Pancreas (tissue), 10 donors: ENCODE results near the gene KREMEN1. TPM values are rescaled to one million over a fixed set of nuclear protein-coding genes. Genes with fewer than 3 reads are reported as not detected.
"Not testable (repeated sequence)": the region's sequence is repeated elsewhere in the genome, so short reads cannot be mapped to it uniquely, and the experiment has no call there.

Experiments used
- ATAC-seq, 4 donors: fragments of 200-7000 bp; cut with Tn5 transposase; one replicate each; pipeline versions ENCODE4 v1.8.0 to v1.9.1; 2020; ENCODE audit warnings: mild to moderate bottlenecking in 4 of 4, moderate library complexity in 4 of 4
- DNase-seq, 6 donors: peaks; one replicate each; pipeline ENCODE4 v3.0.0-alpha.2; 2020
- FAIRE-seq: peaks from 2 replicates; lab custom pipeline; 2012; peaks lifted over from hg19 to GRCh38; lab: Jason Lieb, UNC
- H3K27ac ChIP-seq, 4 donors: fragments of 200-600 bp; sonication (generic); 1 replicate in 3 of 4; 2 replicates in 1 of 4; pipeline versions ENCODE4 v1.5.0 to v1.8.0; 2020
- H3K27me3 ChIP-seq, 4 donors: fragments of 200-600 bp; one replicate each; pipeline ENCODE4 v1.8.0; 2021
- H3K36me3 ChIP-seq, 3 donors: fragments of 200-600 bp; sonication (generic) in 1 of 3; one replicate each; pipeline versions ENCODE4 v1.5.0 to v1.8.0; 2020 to 2021
- H3K4me1 ChIP-seq, 3 donors: fragments of 200-600 bp; one replicate each; pipeline ENCODE4 v1.8.0; 2021
- H3K4me3 ChIP-seq, 4 donors: fragments of 200-600 bp; sonication (generic) in 2 of 4; one replicate each; pipeline versions ENCODE4 v1.5.0 to v1.8.0; 2020 to 2021
- H3K9me3 ChIP-seq, 4 donors: fragments of 200-600 bp; one replicate each; pipeline ENCODE4 v1.8.0; 2021
- CTCF ChIP-seq, 4 donors: fragments of 200-600 bp; sonication (generic) in 3 of 4; IDR thresholded peaks; one replicate each; pipeline versions ENCODE4 v1.5.0 to v1.8.0; 2021; ENCODE audit warnings: antibody characterized with exemption in 4 of 4
- WGBS, 2 donors: extraction: QIAGEN DNeasy Blood & Tissue Kit; methylation state at CpG; one replicate each; pipeline ENCODE4 v1.1.7; 2013; 5-methylcytosine and 5-hydroxymethylcytosine counted together
- intact Hi-C, 3 donors: fragments of 100-400 bp; cut with DNase I; formaldehyde crosslinking; loops; one replicate each; pipeline versions ENCODE4 v1.11.1 to v1.14.2; 2022
- polyA plus RNA-seq, 2 donors: library from polyadenylated mRNA; stranded (reverse); fragments of 200-250 nt; gene quantifications; one replicate each; pipeline ENCODE4 v1.2.3, GENCODE V29; 2013
- total RNA-seq, 6 donors: library from RNA; stranded (reverse); fragmentation: NEBNext Ultra II Directional in 4 of 6; extraction: Animal tissue kit (Norgen Biotek cat#: 25700) in 4 of 6; gene quantifications; one replicate each; pipeline versions ENCODE4 v1.2.1 to v1.2.4, GENCODE V29; 2021 to 2023
- donor health status: healthy with polysubstance abuse.
- donor health status: DM: no; HTN: no; CAD: no; lungs with moderate emphysema.
- donor health status: DM: no; HTN: no; CAD: no.
- donor health status: control.
- donor health status: control.
- donor health status: Bipolar disorder and iron deficiency.
- donor health status: DM: yes; HTN: yes; CAD: no.
- donor health status: DM: no; HTN: no; CAD: no.
- donor health status: DM: no; HTN: no; CAD: no.
- donor health status: DM: yes; HTN: yes; CAD: no.

The KREMEN1 gene
- total and polyA plus RNA-seq, 8 donors, result 3.3 to 8.7 (median 4.5) TPM

GRCh38 chr22:29117799-29118477 lies 45.1 kb downstream of the KREMEN1 start:
- FAIRE-seq, result no peak
- ATAC-seq, result peak in 1 of 4 donors; percentile 56
- H3K27ac ChIP-seq, result no peak overlapping the region

GRCh38 chr22:29120098-29120912 lies 47.5 kb downstream of the KREMEN1 start:
- DNase-seq, H3K4me3 ChIP-seq, intact Hi-C loops, H3K27me3 ChIP-seq, FAIRE-seq, H3K36me3 ChIP-seq, H3K4me1 ChIP-seq, ATAC-seq, H3K9me3 ChIP-seq: not testable (repeated sequence)
- H3K27ac ChIP-seq, result peak overlapping the region in 1 of 4 donors; percentile 51
- WGBS, 2 donors, result 79 to 92% methylated on average over 6 of the region's 7 CpGs

More at GRCh38 chr22:29117799-29118477, 45.1 kb downstream of the KREMEN1 start:
- Histone ChIP-seq H3K9me3 (no peaks in the 10 kb centered on the region), H3K4me3 (no peak overlapping the region), H3K4me1 (no peaks in the 10 kb centered on the region), H3K27me3 (no peaks in the 10 kb centered on the region), H3K36me3 (no peaks in the 10 kb centered on the region)
- no peak for TF ChIP-seq CTCF (IDR thresholded peaks at IDR 0.05)
- no peak for DNase-seq
- intact Hi-C loops, result no loop called here
- WGBS, 2 donors, result 95 to 96% methylated on average over 6 of the region's 6 CpGs

GRCh38 chr22:29121124-29121523 lies 48.3 kb downstream of the KREMEN1 start:
- Histone ChIP-seq H3K4me1 (no peaks in the 10 kb centered on the region), H3K27me3 (no peaks in the 10 kb centered on the region), H3K36me3 (no peaks in the 10 kb centered on the region), H3K9me3 (no peaks in the 10 kb centered on the region), H3K4me3 (no peak overlapping the region), H3K27ac (peak overlapping the region in 1 of 4 donors; percentile 51)
- DNase-seq (no peak), ATAC-seq (peak in 2 of 4 donors; percentile 43 to 57), FAIRE-seq (no peak)
- intact Hi-C loops, result no loop called here
- no peak for TF ChIP-seq CTCF (IDR thresholded peaks at IDR 0.05)
- 64 to 72% methylated on average over 5 of the region's 5 CpGs for WGBS, 2 donors

- Histone ChIP-seq H3K9me3 (no peaks in the 10 kb centered on the region), H3K4me3 (no peak overlapping the region), H3K27me3 (no peaks in the 10 kb centered on the region), H3K27ac (no peak overlapping the region), H3K36me3 (no peaks in the 10 kb centered on the region), H3K4me1 (peaks cover 0 to 6% (median 0%) of the 10 kb centered on the region in 3 donors)
- FAIRE-seq (no peak), ATAC-seq (no peak), DNase-seq (no peak)
- TF ChIP-seq CTCF (IDR thresholded peaks at IDR 0.05), result no peak
- intact Hi-C loops, result no loop called here
Observed at GRCh38 chr22:29122041-29122440, 49.2 kb downstream of the KREMEN1 start.

GRCh38 chr22:29124777-29125442 lies 52.1 kb downstream of the KREMEN1 start:
- no peak for TF ChIP-seq CTCF (IDR thresholded peaks at IDR 0.05)
- H3K9me3 ChIP-seq, result no peaks in the 10 kb centered on the region
- no peaks in the 10 kb centered on the region for H3K27me3 ChIP-seq
- H3K4me1 ChIP-seq, result peaks cover 0 to 7% (median 0%) of the 10 kb centered on the region in 3 donors
- WGBS, 2 donors, result 92 to 95% methylated on average over 10 of the region's 10 CpGs
- intact Hi-C loops, result no loop called here
- FAIRE-seq, result no peak
- no peak for ATAC-seq
- no peak overlapping the region for H3K4me3 ChIP-seq
- H3K36me3 ChIP-seq, result no peaks in the 10 kb centered on the region
- DNase-seq, result no peak
- H3K27ac ChIP-seq, result no peak overlapping the region
